Ishikawa (cell line): ENCODE measurements around the gene NPAS2.

Source experiments
- CEBPB ChIP-seq: IDR thresholded peaks from 2 replicates; pipeline ENCODE4 v1.6.1; 2012
- CREB1 ChIP-seq: IDR thresholded peaks from 2 replicates; pipeline ENCODE4 v1.6.1; 2012; ENCODE audit warnings: low read depth
- EGR1 ChIP-seq: IDR thresholded peaks from 2 replicates; pipeline ENCODE4 v1.6.1; 2012
- EP300 ChIP-seq: IDR thresholded peaks from 2 replicates; pipeline ENCODE4 v1.6.1; 2012; ENCODE audit warnings: borderline replicate concordance
- FOXM1 ChIP-seq: IDR thresholded peaks from 2 replicates; pipeline ENCODE4 v1.6.1; 2012; ENCODE audit warnings: low read depth, borderline replicate concordance
- MAX ChIP-seq: IDR thresholded peaks from 2 replicates; pipeline ENCODE4 v1.6.1; 2012
- NFIC ChIP-seq: IDR thresholded peaks from 2 replicates; pipeline ENCODE4 v1.6.1; 2012
- RAD21 ChIP-seq: IDR thresholded peaks from 2 replicates; pipeline ENCODE4 v1.6.1; 2012; ENCODE audit warnings: low read depth
- REST ChIP-seq: IDR thresholded peaks from 2 replicates; pipeline ENCODE4 v1.6.1; 2012; ENCODE audit warnings: low read depth, mild to moderate bottlenecking
- TAF1 ChIP-seq: IDR thresholded peaks from 2 replicates; pipeline ENCODE4 v1.6.1; 2012; ENCODE audit warnings: low read depth, mild to moderate bottlenecking
- TCF12 ChIP-seq: IDR thresholded peaks from 2 replicates; pipeline ENCODE4 v1.6.1; 2012; ENCODE audit warnings: low read depth
- TEAD4 ChIP-seq: IDR thresholded peaks from 2 replicates; pipeline ENCODE4 v1.6.1; 2012
- USF1 ChIP-seq: IDR thresholded peaks from 2 replicates; pipeline ENCODE4 v1.6.1; 2012
- YY1 ChIP-seq: IDR thresholded peaks from 2 replicates; pipeline ENCODE4 v1.6.1; 2012; ENCODE audit warnings: low read depth
- ZBTB7A ChIP-seq: IDR thresholded peaks from 2 replicates; pipeline ENCODE4 v1.6.1; 2012; ENCODE audit warnings: low read depth

NPAS2 gene

GRCh38 chr2:101027852-101028251, 207.9 kb downstream of the NPAS2 start:
- TF ChIP-seq CREB1 (no peak), RAD21 (no peak), NFIC (no peak), EGR1 (no peak), EP300 (no peak), REST (no peak), TCF12 (no peak), MAX (no peak), YY1 (no peak)

- no peak for TF ChIP-seq TCF12
- TF ChIP-seq CEBPB = no peak
- no peak for TF ChIP-seq MAX
- TF ChIP-seq NFIC = no peak
- TF ChIP-seq ZBTB7A = no peak
- no peak for TF ChIP-seq REST
- TF ChIP-seq YY1 = no peak
- no peak for TF ChIP-seq TAF1
- TF ChIP-seq USF1 = no peak
- TF ChIP-seq TEAD4 = no peak
- TF ChIP-seq CREB1 = no peak
- TF ChIP-seq EP300 = no peak
- no peak for TF ChIP-seq RAD21
- TF ChIP-seq FOXM1 = no peak
- TF ChIP-seq EGR1 = no peak
These were observed 211.1 kb downstream of the NPAS2 start for GRCh38 chr2:101030866-101031554.

- no peak for TF ChIP-seq RAD21
- TF ChIP-seq ZBTB7A = no peak
- no peak for TF ChIP-seq REST
- no peak for TF ChIP-seq EGR1
- TF ChIP-seq FOXM1 = no peak
- no peak for TF ChIP-seq NFIC
- no peak for TF ChIP-seq MAX
- TF ChIP-seq YY1 = no peak
- TF ChIP-seq USF1 = no peak
- TF ChIP-seq CREB1 = no peak
- TF ChIP-seq TCF12 = no peak
- no peak for TF ChIP-seq TEAD4
These were observed 212.3 kb downstream of the NPAS2 start for GRCh38 chr2:101032084-101032776.

- TF ChIP-seq REST (no peak), MAX (no peak), YY1 (no peak), EGR1 (no peak), RAD21 (peak; percentile 73), CEBPB (no peak), NFIC (no peak)
These were observed 216.6 kb downstream of the NPAS2 start for GRCh38 chr2:101036562-101036961.
